ENCODE measurements around the gene HOXD12.

HOXD12 gene, protein sequence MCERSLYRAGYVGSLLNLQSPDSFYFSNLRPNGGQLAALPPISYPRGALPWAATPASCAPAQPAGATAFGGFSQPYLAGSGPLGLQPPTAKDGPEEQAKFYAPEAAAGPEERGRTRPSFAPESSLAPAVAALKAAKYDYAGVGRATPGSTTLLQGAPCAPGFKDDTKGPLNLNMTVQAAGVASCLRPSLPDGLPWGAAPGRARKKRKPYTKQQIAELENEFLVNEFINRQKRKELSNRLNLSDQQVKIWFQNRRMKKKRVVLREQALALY

DNA sequence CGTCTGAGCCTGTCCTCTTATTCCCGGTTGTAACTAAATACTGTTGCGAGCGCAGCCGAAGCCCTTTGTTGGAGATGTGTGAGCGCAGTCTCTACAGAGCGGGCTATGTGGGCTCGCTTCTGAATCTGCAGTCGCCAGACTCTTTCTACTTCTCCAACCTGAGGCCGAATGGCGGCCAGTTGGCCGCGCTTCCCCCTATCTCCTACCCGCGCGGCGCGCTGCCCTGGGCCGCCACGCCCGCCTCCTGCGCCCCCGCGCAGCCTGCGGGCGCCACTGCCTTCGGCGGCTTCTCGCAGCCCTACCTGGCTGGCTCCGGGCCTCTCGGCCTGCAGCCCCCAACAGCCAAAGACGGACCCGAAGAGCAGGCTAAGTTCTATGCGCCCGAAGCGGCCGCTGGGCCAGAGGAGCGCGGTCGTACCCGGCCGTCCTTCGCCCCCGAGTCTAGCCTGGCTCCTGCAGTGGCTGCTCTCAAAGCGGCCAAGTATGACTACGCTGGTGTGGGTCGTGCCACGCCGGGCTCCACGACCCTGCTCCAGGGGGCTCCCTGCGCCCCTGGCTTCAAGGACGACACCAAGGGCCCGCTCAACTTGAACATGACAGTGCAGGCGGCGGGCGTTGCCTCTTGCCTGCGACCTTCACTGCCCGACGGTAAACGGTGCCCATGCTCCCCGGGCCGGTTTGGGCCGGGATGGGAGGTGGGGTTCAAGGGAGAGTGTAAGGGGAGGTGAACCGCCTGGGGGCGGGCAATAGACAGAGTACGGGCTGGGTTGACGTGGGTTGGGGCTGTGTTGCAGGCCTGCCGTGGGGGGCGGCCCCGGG lies at the start of gene HOXD12:
Gene HOXD12 (plus strand): TSS at position 68 of the 819 bp plus-strand sequence. CDS start 7 bp downstream, at position 75.
- no peak for DNase-seq

DNA sequence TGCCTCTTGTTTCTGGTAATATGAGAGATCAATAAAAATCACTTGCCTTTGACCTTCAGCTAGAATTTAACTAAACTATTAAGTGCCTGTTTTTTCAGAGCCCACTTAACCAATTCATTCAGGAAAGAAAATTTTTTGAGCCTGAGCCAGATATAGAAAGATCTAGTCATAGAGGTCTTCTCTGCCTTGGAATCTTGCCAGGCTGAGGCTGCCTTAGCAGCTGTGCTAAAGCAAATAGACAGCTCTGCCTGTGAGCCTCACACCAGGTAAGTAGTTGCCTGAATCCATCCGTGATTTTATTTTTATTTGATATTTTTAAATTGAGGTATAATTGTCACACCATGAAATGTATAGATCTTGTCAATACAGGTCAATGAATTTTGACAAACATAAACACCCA lies 43.2 kb upstream of the HOXD12 start:
- peak; percentile 96 for DNase-seq

DNA sequence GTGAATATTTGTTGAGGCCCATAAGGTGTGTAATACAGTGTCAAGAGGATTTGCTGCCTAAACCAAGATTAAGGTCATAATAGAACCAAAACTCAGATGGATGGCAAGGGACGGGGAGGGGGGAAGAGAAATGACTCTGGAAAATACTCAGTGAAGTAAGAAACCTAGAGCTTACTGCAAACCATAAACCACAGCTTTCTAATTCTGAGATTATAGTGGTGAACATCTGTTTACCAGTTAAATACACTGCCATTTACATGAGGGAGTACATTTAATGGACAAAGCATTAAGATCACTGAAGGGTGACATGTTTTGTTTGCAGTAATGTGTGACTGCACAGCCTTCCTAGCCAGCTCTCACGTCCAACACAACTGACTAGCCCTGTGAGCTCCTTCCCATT lies 35.6 kb upstream of the HOXD12 start:
- peak; percentile 52 for DNase-seq

DNA sequence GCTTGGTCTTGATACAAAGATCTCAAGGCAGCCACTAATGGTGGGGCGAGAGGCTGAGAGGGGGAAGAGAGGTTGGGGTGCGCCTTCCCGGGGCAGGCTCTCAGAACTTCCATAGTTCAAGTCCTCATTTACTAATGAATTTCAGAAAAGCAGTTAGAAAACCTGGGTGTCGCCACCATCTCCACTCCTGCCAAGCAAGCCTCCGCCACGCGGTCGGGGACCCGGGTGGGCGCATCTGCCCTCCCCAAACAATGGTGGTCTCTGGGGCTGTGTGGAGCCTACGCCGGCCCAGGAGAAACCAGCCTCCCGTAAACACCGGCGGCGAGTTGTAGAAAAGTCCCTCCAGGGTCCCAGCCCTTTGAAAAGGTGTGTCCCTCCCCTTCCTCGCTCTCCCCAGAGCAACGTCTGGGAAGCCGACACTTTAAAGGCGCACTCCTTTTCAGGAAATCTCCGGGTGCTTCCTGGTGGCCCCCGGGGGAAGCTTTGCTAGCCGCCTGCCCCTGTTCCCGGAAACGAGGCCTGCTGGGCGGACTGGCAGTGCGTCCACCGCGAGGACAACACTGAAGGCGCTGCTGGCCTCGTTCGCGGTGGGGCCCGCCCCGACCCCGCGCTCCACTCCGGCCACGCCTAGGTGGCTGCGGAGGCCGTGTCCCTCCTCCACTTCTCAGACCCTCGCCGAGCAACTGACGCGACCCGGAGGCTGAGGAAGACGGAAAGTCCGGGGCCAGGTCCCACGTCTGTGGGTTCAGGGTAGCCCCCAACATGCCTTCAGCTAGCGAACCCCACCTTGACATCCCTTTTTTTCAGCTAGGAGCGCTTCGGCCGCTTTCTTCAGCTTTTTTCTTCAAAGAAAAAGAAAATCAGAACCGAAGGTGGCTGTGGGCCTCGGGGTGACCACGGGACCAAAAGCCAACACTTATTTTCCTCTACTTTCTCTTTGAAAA lies 32.7 kb upstream of the HOXD12 start:
- no peak for DNase-seq

DNA sequence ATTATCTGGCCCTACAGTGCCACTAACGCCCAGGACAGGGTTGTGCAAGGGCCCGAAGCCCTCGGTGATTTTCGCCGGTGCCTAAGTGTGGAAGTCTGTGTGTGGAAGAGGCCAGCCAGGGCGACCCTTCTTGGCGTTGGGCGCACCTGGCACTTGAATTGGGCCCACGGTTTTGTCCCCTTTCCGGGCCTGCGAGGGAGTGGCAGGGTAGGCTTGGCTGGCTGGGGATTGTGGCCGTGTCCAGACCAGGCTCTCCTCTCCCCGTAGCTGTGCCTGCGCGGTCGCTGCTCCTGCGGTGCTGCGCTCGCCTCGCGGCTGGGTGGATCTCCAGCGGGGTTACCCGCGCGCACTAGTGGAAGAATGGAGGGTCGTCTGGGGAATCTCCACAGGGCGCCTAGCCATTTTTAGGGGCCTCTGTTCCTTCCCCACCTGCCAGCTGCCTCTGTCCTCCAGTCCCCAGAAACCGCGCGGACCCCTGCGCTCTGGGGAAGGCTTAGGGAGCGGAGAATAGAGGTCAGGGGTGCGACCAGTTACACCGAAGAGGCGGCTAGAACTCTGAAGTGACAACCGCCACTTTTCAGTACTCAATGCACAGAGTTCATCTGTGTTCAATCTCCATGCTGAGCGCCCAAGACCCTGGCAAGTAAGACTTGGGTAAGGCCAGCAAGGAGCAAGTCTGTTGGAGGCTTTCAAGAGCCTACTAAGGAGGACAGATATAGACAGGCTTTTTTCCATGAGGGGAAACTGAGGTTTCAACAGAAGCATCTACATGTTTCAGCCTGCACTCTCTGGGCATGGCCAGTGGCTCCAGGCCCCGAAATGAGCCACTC lies 31.8 kb upstream of the HOXD12 start:
- DNase-seq = no peak

DNA sequence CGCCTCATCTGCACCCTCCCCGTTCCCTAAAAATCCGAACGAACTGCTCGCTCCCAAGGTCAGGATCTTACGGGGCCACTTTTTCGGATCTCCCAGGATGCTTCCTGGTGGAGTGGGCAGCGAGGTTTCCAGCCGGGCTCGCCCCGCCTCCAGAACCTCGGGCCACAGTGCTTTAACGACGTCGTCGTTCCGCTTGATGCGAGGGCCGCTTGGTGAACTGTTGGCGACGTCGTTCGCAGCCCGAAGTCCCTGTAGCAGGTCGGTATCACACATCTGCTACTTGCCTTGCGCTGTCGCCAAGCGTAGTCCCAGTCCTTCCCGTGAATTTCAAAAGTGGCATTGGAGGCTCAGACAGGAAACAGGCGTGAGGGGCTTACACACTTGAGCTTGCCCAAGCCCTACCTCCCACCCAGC lies 31.2 kb upstream of the HOXD12 start:
- no peak for DNase-seq

DNA sequence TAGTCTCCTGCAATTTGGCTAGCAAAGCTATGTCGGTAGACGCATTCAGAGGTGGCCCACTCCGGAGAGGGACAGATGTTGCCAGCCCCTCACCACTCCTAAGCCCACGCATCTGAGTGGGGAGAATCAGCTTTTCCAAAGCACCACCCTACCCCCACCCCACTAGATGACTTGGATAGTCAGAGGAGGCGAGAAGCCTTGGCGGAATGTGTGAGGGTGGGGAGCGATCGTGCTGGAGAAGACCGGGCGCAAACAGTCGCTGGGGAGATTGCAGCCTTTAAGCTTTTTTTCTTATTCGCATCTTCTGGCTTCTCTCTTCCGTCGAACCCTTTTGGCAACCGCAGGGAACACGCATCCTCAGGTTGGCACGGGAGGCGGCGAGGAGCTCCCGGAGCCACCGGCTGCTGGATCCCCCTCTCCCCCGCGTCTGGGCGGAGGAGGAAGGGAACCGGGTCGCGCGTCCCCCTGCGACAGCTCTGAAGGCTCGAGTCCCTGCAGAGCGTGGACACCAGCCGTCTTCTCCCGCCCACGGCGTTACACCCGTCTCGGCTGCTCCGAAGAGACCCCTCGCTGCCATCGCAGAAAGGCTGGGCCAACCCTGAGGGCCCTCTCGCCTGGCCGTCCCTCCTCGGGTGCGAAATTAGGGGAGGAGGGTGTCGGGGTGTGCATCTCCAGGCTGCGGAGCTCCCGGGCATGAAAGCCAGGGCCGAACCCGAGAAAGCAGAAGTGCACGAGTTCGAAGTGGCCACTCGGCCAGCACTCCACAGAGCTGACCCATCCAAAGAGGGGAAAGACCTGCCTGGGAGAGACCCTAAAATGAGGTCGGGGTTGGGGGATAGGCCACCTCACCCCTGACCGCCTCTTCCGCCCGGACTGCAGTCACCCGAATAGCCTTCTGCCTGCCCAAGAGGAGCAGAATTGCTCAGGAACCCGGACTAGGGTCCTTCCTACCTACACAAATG lies 28.0 kb upstream of the HOXD12 start:
- DNase-seq = no peak

DNA sequence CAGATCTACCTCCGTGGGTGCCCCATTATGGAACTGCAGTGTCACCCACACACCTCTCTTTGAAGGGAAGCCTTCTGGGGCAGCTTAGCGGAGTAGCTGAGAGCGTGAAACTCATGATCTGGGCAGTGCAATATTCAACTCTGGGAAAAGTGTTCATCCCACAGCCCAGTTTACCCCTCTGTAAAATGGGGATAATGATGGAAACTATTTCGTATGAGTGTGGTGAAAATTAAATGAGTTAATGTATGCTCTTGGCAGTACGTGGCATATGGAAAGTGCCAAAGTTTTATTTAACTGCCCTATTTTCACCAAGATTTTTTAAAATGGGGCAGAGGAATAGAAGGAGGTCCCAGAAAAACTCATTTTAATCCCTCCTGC lies 27.3 kb upstream of the HOXD12 start:
- no peak for DNase-seq

DNA sequence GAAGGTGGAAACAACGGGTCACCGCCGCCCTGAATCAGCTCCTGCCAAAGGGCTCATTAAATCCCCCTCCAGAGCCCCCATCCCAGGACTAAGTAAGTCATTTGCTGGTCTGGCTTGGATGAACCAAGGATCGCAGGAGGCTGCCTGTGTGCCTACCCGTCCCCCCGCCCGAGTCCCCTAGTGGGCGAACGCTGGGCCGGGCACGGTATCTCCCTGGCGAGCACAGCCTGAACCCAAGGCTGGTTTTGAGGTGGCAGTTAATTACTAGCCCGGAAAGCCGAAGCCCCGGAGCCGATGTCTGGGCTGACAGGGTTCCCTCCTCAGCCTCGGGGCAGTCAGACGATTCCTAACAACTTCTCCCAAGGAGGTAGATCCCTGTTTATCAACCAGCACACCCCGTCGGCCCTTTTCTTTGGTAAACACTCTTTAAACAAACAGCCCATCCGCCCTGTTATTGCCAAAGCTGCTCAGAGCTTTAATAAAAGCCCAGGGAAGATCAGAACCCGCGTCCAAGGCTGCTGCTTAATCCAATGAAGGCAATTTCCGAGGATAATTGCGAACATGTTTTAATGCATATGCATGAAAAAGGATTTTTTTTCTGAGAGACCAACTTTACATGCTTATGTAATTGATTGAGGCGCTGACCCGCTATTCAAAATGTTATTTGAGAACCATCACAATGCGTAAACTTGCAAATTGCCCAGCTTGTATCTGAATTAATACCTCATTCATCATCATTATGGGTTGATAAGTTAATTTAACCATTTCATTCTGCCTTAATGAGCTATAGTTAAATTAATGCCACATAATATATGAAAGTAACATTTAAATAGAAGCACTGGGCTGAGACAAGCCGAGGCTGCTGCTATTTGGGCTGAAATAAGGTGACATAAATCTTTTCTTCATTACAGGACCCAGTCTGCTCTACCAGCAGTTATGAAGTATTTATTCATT lies 26.4 kb upstream of the HOXD12 start:
- DNase-seq = no peak

DNA sequence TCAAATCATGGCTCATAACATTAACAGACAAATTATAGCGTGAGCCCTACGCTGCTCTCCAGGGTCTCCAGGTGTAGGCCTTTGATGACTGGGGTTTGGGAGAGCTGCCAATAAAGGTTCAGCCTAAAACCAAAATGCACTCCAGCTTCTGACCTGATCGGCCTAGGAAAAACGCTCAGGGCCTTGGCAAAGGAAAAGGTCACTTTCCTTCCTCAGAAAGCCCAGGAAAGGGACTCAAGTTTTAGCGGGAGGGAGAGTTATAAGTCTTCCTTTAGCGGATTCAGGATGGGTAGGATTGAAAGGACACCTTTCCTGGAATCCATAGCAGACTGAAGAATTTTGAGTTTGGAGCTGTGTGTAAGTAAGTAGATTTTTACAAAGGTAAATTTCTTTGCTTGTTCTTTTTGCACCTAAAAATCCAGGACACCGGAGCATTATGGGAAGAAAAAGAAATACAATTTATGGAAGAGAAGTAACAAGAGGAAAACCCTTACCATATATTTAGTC lies 24.6 kb upstream of the HOXD12 start:
- DNase-seq = peak; percentile 76

DNA sequence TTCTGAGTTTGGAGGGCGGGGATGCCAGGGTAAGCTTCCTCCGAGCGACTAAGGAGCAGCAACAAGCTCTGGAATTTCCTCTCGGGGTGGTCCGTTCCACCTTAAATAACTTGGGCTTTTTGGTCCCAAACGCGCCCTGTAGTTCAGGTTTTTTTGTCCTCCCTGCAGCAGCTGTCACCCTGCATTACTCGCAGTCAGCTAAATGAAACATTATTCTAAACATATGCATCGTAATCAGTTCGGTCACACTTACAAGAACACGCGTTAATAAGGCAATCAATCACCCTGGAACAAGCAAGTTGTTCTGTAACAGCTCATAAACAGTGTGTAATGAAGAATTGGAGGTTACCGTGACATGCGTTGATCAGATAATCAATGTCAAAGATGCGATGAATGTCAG lies 24.1 kb upstream of the HOXD12 start:
- DNase-seq = no peak

DNA sequence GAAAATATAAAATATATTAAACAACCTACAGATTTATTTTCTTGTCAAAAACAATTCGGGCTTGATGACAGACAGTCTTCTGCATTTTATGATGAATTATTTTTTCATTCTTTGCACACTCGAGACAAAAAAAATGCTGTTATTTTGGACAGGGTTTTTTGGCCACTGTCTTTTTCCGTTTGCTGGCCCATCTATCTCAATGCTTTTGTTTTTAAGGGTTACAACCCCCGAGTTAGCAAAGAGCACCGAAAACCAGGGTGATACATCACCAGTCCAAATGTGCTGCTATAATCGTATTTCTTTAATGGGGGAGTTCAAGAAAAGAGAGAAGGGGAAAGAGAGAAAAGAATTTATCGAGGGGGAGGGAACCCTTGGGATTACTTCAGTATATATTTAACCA lies 23.5 kb upstream of the HOXD12 start:
- no peak for DNase-seq

DNA sequence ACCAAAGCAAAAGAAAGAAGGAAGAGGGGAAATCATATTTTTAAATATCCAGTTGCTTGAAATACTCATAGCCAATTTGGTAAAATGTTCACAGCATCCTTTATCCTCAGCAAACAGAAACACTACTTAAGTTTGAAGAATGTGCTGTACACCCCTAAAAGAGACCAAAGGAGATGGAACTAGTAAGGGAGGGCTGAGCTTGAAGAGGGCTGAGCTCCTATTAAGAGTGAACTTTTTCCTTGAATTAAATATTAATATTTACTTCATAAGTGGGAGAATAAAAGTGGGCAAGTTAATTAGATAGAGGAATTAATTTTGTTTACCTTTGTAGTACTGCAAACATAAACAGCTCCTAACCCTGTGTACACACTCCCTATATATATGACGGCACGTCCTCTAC lies 22.8 kb upstream of the HOXD12 start:
- no peak for DNase-seq

DNA sequence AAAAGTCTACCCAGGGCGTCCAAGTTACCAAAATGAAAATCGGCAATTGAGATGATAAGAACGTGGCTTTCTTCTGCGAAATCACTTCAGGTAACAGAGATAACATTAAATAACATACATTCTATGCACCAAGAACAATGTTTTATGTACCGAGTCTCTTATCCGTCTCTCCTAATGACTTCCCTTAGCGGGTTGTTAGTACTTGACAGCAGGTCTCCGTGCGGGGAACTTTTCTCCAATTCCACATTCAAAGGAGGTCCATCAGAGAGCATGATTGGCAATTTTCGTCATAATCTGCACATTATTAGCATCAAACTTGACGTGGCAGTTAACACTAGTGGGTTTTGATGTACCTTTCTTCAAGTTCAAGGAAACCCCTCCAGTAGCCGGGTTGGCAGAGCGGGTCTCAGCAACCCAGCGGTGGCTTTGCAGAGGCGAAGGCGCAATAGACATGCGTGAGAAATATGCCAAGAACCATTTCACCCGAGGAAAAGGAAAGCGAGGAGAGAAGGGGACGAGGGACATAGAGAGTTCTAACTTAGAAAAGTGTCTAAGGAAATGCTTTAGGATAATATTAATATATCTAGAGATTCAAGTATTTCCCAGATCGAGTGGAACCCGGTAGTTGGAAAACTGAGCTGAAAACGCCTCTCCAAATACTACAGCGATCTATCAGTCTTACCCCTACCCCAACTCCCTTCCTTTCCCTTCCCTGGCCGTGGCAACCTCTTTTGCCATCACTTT lies 20.9 kb upstream of the HOXD12 start:
- no peak for DNase-seq

DNA sequence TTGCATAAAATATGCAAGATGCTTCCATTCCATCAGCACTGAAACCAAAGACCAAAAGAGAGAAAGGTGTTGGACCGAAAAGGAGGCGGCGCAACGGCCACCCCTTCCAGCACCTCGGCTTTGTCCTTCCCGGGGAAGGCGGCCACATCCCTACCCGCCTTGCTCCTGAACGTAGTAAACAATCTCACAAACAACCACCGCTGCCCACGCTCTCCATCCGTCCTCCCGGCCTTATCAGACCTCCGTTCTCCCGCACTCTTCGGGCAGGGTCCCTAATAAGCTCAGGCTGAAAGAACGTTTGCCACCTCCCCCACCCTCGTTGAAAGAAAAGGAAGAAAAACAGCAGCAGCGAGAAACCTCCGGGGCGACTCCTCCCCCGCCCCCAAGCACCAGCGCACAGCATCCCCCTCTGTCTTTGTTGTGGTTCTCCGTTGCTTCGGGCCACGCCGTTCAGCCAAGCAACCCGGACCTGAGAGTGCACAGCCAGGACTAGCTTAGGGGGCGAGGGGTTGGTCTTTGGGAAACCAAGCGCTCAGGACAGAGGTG lies 20.2 kb upstream of the HOXD12 start:
- no peak for DNase-seq

DNA sequence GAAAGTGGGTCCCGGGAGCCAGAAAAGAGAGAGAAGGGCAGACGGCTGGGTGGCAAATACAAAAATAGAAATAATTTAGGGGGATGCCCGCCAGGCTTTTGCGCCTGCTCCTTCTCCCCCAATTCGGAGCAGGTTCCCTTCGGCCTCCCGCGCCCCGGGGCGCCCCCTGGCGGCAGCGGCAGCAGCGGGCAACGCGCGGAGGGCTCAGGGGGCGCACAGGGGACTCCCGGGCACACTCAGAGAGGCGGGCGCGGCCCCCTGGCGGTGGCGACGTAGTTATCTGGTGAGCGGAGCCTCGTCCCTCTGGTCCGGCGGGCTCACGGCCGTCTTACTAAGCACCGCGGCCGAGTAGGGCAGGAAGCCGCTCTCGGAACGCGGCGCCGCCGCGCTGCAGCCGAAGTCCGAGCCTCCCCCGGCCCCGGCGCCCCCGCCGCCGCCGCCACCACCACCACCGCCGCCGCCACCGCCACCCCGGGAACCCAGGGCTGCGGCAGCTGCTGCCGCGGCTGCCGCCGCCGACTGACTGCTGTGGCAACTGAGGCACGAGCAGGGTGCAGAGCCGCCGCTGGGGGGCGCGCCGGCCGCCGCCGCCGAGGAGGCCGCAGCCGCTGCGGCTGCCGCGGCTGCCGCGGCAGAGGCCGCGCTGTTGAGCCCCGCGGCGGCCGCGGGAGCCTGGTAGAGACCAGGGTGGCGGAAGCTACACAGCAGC lies 19.6 kb upstream of the HOXD12 start:
- no peak for DNase-seq

DNA sequence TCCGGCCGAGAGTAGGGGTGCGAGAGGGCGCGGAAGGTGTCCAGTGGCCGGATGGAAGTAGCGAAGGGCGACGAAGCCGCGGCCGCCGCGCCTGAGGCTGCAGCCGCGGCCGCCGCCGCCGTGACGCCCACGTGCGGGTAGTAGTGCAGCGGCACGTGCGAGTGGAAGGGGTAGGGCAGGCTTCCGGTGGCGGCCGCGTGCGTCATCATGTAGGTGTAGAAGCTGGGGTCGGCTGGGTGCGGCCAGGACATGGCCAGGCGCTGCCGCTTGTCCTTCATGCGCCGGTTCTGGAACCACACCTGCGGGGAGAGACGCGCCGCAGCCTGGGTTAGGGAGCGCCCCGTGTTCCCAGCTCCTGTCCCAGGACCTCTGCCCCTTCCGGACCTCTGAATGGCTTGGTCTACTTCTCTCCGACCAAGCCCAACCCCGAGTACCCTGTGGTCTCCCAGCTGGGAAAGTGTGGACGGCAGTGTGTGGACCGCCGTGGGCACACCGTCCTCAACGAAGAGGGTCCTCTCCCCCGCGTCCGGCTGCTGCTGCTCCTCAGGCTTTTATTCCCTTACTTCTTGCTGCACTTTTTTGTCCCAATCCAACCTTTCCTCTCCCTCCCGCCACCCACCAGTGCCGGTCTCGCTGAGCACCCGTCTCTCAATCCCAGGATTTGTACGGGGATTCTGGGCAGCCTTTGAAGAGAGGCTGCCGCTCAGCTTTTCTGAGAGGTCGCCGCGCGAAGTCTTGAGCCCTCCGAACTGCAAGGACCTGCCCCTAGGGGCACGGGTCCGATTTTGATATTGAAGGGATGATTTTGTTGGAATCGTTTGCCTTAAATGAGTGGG lies 18.8 kb upstream of the HOXD12 start:
- no peak for DNase-seq
